GM21526 (cell line): ENCODE measurements around the gene PTPRM.

Experiments
- ATAC-seq: cut with Tn5 transposase; IDR thresholded peaks from one replicate; pipeline ENCODE4 v1.9.1; 2021; ENCODE audit warnings: moderate library complexity; ENCODE audit not compliant: unreplicated experiment, low FRiP score

Gene PTPRM

GRCh38 chr18:7749510-7749981 lies 182.4 kb downstream of the PTPRM start:
- no peak for ATAC-seq

DNA sequence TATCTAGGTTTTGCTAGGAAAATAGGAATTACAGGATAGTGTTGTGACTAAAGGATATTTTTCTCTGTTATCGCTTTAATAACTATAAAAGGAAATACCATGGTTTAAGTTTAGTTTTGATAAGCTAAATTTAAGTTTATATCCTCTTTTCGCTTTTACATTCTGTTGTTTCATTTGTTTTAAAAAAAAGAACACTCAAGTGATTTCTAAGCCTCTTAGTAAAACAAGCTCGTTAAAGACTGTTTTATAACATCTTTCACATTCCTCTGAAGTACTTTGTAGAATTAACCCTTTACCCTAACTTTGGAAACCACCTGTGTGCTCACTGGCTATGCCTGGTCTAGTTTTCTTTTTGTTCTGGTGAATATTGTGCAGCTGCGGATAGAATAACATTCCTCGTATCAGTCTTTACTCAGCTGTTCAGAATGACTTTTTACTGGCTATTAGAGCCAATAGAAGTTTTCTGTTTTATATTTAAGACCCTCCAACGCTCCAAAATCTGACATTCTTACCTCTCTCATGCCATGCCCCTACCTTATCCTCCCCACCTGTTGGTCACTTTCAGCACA lies 183.1 kb downstream of the PTPRM start:
- ATAC-seq: no peak

GRCh38 chr18:7750966-7751365 lies 183.8 kb downstream of the PTPRM start:
- no peak for ATAC-seq

- no peak for ATAC-seq
Observed at GRCh38 chr18:7754258-7754657, 187.1 kb downstream of the PTPRM start.

- ATAC-seq: no peak
Observed at GRCh38 chr18:7754725-7755181, 187.6 kb downstream of the PTPRM start.

DNA sequence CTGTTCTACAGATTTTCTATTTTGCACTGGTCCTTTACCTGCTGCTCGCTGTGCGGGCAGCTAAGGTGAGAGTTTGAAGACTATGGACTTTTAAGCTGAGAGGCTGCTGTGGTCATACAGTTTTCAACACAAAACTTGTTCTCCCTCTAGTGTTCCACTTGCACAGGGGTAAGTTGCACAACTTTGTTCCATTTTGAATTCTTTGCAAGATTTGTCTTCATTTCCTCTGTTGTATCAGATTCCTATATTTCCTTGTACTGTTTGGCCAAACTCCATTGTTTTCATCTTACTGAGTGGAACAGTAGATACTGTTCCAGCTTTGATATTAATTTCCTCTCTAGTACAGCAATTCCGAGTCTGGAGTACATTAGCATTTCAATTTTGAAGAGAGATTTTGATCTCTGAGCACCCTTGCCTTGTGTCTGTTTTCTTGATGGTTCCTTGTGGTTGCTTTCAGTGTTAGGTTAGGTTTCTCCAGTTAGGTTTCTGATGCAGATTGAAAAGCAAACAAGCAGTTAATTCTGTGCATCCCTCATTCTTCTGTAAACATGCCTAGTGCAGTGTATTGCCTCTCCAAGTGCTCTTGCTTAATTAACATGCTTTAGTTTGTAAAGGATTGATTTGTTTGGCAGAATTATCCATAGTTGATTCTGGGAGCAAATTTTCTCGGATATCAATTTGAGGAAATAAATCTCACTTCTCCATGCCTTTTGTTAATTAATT lies 188.8 kb downstream of the PTPRM start:
- ATAC-seq: no peak

- no peak for ATAC-seq
Observed at GRCh38 chr18:7757175-7757574, 190.1 kb downstream of the PTPRM start.

- no peak for ATAC-seq
Observed at GRCh38 chr18:7758764-7759163, 191.6 kb downstream of the PTPRM start.

DNA sequence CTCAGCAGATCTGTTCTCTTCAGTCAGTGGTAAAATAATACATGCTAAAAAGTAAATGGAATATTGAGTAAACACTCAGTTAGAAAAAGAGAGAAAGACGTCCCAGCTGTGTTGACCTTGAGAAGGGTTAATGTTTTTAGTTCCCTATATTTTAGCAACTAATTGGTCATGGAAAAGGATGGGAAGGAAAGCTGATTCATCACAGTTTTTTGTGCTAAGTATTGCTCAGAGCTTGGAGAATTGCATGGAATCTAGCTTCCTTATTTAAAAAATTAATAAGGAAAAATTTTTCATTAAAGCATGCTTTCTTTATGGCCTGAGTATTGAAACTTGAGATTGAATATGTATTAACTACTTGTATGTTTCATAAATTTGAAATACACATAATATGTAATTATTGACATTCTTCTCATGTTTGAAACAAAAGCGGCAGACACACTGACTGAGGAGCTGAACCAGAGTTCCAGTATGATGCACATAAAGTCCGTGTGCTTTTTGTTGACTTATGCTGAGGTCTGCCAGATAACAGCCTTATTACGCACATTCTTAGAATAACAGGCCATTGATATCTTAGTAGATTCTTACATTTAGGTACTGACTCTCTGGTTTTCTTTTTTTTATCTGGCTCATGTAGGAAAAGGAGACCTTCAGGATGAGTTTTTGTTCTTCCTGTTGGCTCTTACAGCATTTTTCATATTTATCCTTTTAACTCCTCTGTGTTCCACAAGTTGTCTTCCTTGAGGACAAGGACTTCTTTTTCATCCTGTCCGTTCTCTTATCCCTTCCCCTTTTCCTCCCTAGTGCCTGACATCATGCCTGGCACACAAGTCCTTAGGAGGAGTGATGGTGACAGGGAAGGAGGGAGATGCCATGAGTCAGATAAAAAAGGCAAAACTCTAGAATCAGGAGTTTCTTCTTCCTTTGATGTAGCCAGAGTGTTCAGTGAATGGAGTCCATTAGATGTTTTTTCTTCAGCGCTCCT lies 194.1 kb downstream of the PTPRM start:
- no peak for ATAC-seq

DNA sequence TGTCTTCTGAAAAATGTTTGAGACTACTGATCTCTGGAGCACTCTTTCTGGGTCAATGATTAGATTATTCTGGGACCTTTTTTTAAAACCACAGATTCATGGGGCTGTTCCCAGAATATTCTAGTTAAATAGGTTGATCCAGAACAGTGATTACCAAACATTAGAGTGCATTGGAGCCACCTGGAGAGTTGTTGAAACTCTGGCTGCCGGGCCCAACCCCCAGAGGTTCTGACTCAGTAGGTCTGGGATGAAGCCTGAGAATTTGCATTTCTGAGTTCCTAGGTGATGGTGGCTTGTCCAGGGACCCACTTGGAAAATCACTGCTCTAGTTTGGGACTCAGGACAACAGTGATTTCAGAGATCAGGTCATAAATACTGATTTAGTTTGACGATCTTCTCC lies 197.3 kb downstream of the PTPRM start:
- no peak for ATAC-seq

DNA sequence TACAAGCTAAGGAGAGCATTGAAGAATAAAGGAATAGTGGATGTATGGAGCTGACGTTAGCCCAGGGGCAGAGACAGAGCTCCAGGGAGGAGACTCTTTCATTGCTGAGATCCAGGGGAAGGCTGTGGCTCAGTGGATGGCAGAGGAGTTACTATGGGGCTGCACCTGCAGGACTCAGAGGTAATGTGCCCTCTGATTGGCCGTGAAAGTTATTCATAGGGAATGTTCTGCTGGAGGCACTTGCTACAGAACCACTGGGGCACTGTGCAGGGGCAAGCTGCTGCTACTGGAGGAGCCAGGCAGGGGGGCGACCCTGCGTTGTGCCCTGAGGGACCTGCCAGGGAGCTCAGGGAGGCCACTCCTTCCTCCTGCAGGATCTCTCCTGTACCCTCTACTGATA lies 199.2 kb downstream of the PTPRM start:
- ATAC-seq: no peak

DNA sequence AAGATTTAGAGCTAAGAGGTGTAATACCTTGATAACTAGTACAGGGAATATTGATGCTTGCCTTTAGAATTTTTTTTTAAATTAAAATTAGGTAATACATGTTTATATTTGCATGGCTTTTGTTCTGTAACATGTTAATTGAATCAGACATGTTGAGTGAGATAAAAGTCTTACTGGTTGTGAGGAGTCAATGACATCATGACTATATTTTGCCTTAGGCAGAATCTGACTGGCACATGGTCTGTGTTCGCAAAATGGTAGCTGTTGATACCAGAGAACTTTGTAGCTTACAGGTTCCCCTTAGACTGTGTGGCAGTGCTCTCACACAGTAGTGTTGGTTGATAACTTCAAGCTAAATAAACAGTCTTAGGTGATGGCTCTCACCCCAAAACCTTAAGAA lies 199.7 kb downstream of the PTPRM start:
- ATAC-seq: no peak

- ATAC-seq: no peak
Observed at GRCh38 chr18:7770908-7771307, 203.8 kb downstream of the PTPRM start.

DNA sequence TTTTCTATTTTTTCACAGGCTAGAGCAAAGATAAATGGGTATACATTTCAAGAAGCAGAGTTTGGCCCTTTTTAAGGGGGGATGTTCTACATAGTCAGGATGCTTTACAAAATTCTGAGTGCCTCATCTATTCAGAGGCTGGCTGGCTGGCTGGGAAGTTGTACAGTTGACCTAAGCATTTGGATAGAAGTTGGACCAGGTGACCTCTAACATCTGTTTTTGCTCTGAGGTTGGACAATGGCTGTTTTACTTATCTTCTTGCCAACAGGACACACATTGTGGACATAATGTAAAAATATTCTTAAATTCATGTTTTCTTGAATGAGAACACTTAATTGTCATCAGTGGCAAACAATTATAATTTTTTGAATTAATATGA lies 205.4 kb downstream of the PTPRM start:
- no peak for ATAC-seq

DNA sequence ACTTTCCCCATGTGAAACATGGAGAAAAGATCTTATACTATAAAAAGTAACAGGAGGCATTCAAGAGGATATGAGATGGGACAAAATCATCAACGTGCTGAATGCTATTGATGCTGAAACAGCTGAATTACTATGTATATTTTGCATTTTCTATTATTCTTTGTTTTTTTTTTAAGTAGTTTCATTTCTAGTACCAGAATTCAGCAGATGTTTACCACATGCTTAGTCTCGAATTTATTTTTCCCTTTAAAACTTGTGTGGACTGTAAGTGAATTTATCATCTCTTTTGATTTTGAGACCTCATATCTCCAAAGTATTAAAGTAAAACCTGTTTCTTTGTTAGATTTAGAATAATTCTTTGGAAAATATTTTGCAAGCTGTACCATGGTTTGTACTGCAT lies 205.8 kb downstream of the PTPRM start:
- no peak for ATAC-seq

DNA sequence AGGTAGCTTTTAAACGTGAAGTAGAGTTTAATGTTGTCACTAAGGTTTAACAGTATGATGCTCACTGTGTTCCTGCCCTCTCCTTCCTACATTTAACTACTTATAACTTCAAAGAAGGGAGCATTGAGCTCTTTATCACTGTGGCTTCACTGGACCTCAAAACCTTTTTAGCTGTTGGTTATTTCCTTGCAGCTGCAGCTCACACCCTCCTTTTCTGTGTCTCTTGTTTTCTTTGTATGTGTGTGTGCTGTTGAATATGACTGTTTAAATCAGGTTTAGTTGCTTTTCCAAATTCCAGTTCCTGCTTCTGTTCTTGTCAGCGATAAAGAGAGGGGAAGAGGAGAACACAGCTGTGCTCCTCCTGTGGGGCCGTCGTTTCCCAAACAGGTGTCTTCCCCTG lies 208.0 kb downstream of the PTPRM start:
- no peak for ATAC-seq

DNA sequence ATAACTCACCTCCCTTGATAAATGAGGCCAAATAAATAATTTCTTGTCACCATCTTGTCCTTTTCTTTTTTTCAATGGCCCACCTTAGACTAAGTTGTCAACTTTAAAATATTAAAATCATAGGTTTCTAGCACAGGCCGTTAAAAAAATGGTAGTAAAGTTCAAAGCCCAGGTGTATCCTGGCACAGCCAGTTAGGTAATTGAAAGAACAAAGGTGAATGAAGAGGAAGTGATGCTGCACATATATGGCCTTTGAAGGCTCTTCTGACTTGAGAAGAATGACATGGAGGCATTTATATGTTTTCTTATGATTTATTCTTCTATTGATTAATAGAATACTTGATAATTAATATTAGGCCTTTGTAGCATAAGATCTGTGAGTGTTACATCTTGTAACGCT lies 208.7 kb downstream of the PTPRM start:
- no peak for ATAC-seq

DNA sequence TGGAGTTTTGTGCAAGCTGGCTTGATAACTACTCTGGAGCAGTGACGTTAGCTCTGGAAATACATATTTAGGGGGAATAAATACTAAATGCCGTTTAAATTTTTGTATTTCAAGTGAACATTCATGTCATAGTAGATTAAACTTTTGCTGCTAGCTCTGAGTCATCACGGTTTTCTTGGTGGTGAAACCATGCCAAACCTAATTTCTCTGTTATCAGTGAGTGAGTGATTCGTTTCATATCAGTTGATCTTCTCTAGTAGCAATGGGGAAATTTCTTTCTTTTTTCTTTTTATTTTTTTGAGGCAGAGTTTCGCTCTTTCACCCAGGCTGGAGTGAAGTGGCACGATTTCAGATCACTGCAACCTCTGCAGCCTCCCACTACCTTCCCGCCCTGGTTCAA lies 211.1 kb downstream of the PTPRM start:
- no peak for ATAC-seq

DNA sequence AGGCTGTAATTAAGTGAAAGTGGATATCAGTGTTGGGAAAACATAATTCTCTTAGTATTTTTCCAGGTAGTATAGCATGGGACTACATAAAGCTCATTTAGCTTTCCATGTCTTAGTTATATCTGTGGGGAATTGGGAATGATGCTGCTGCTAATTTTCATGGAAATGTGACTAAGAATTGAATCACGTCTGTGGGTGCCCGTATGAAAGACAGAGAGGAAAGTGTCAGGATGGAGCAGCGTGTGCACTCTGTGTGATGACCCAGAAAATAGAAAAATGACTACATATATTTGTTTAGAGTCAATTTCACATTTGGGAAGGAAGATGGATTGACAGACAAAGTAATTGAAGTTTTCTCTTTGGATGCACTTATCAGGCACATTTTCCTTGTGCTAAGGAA lies 212.1 kb downstream of the PTPRM start:
- no peak for ATAC-seq

DNA sequence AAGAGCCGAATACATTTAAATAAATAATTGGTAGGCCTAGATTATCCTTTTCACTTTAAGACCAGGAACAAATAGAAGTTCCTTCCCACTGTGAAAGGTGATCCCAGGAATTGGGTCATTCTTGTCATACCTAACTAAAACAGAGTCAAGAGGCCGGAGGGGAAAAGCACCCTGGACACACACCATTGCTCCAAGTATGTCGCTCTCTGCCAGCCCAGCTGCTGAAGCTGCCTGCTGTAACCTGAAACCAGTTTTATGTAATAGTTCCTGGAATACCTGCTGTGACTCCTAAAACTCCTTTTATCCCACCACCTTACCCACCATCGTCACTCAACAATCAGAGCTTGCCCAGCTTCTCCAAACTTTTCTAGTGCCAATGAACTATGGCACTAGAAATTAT lies 217.1 kb downstream of the PTPRM start:
- ATAC-seq: no peak

DNA sequence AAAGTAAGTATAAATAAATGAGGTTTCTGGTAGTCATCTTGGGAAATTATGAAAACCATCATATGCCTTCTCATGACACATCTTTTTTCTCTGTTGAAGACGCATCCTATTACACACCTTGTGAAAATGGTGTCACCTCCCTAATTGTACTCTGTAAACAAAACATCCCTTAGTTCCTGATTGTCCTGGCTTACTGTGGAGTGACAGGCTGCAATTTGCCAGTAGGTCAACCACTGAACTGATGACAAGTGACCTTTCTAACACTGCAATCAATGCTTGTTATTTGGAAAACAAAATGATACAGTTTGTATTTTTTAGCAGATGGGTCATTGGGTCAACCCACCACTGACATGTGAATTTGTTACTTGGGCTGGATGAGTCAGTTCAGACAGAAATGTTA lies 219.5 kb downstream of the PTPRM start:
- no peak for ATAC-seq
